ENCODE measurements around the gene SUMO3.

- TF ChIP-seq CC2D1A (CRISPR knock-in tag; IDR thresholded peaks at IDR 0.05) (no peak), ZNF557 (CRISPR knock-in tag; IDR thresholded peaks at IDR 0.05) (no peak), ATF7 (IDR thresholded peaks at IDR 0.05) (no peak), ATF7 (CRISPR knock-in tag; IDR thresholded peaks at IDR 0.05) (no peak), KAT2B (IDR thresholded peaks at IDR 0.05; ENCODE audit: borderline replicate concordance, low read depth, low read length) (no peak), MAZ (IDR thresholded peaks at IDR 0.05; ENCODE audit: borderline replicate concordance, low read depth, low read length) (no peak), MAZ (CRISPR knock-in tag; IDR thresholded peaks at IDR 0.05; ENCODE audit: low read depth) (peak; percentile 57), PBX3 (CRISPR knock-in tag; IDR thresholded peaks at IDR 0.05; ENCODE audit: borderline replicate concordance) (no peak), JUN (CRISPR knock-in tag; IDR thresholded peaks at IDR 0.05) (no peak), ZNF616 (CRISPR knock-in tag; IDR thresholded peaks at IDR 0.05; ENCODE audit: low read depth) (peak; percentile 49; the same call in 1 of the 2 replicates), RFXANK (CRISPR knock-in tag; IDR thresholded peaks at IDR 0.05) (no peak), NFYC (CRISPR knock-in tag; IDR thresholded peaks at IDR 0.05) (no peak), EZH2 (conservative IDR thresholded peaks at IDR 0.05; ENCODE audit: low read depth, low read length) (no peak), SMAD1 (CRISPR knock-in tag; IDR thresholded peaks at IDR 0.05; ENCODE audit: borderline replicate concordance, low read depth) (no peak; the same call in 1 of the 2 replicates), GPBP1L1 (CRISPR knock-in tag; IDR thresholded peaks at IDR 0.05) (no peak)
- TF ChIP-seq, protein P1, sequence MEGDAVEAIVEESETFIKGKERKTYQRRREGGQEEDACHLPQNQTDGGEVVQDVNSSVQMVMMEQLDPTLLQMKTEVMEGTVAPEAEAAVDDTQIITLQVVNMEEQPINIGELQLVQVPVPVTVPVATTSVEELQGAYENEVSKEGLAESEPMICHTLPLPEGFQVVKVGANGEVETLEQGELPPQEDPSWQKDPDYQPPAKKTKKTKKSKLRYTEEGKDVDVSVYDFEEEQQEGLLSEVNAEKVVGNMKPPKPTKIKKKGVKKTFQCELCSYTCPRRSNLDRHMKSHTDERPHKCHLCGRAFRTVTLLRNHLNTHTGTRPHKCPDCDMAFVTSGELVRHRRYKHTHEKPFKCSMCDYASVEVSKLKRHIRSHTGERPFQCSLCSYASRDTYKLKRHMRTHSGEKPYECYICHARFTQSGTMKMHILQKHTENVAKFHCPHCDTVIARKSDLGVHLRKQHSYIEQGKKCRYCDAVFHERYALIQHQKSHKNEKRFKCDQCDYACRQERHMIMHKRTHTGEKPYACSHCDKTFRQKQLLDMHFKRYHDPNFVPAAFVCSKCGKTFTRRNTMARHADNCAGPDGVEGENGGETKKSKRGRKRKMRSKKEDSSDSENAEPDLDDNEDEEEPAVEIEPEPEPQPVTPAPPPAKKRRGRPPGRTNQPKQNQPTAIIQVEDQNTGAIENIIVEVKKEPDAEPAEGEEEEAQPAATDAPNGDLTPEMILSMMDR (CRISPR knock-in tag; IDR thresholded peaks at IDR 0.05): peak; percentile 43; the same call in 1 of the 2 replicates
These were observed 28.8 kb upstream of the SUMO3 start for GRCh38 chr21:44846485-44847260.
